ENCODE results near the gene SDR39U1.

SDR39U1 gene

DNA sequence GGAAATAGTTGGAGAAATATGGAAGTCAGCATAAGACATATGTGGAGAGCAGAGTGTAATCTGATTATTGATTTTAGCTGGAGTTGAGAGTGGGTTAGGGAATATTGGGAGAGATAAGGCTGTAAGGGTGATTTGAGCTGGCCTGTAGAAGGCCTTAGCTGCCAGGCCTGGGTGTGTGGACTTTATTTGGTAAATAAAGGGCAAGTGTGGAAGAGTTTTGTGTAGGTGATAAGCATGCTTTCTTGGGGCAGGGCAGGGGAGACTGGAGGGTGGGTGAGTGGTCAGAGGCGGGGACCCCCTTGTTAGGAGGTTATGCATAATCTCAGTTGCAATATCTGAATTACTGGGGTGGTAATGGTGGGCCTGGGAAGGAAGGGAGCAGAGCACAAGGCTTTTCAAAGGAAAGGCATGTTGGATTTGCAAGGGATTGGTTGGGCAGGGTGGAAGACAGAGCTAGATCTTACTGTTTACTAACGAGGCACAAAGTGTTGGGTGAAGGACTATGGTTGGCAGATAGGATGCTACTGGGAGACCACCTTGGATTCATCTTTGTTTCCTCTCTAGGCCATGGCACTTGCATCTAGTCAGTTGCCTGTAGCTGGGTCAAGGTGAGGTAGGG is 7.3 kb downstream of the SDR39U1 start:
- H3K27me3 ChIP-seq (ENCODE audit: insufficient read depth, low read length): no peaks in the 10 kb centered on the region
- peaks cover 21% of the 10 kb centered on the region for H3K4me1 ChIP-seq (ENCODE audit: control insufficient read depth, insufficient read depth, low read length, unreplicated experiment)
- no peak overlapping the region for H3K4me3 ChIP-seq (ENCODE audit: low read depth, low read length)
- H3K36me3 ChIP-seq (ENCODE audit: insufficient read depth, low read length): peaks cover 23% of the 10 kb centered on the region
- H3K79me2 ChIP-seq (ENCODE audit: control insufficient read depth, insufficient read depth, low read length, unreplicated experiment): peaks cover 18% of the 10 kb centered on the region
- H2AFZ ChIP-seq (ENCODE audit: low read length, unreplicated experiment): no peak overlapping the region
- H3K27ac ChIP-seq (ENCODE audit: low read depth, low read length): no peak overlapping the region

DNA sequence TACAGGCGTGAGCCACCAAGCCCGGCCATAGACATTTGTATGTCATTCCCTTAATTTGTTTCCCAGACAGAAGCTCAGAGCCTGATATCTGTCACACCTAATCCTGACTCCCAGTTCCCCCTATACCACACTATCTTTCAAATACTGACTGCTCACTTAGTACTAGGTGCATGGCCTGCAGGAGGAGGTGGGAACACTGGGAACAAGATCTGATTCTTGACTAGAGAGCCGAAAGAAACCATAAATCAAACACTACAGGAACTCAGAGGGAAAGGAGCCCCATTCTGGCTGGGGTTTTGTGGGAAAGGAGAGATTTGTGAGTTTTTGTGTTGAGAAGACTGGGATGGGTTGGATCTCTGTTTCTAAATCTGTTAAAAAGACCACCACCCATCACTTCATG is 7.9 kb downstream of the SDR39U1 start:
- Histone ChIP-seq H3K36me3 (ENCODE audit: insufficient read depth, low read length) (peaks cover 22% of the 10 kb centered on the region), H3K4me3 (ENCODE audit: low read depth, low read length) (no peak overlapping the region), H3K79me2 (ENCODE audit: control insufficient read depth, insufficient read depth, low read length, unreplicated experiment) (peaks cover 20% of the 10 kb centered on the region), H3K27ac (ENCODE audit: low read depth, low read length) (no peak overlapping the region), H3K27me3 (ENCODE audit: insufficient read depth, low read length) (no peaks in the 10 kb centered on the region), H2AFZ (ENCODE audit: low read length, unreplicated experiment) (no peak overlapping the region), H3K4me1 (ENCODE audit: control insufficient read depth, insufficient read depth, low read length, unreplicated experiment) (peaks cover 19% of the 10 kb centered on the region)

GRCh38 chr14:24434036-24434435 is 8.5 kb downstream of the SDR39U1 start:
- H3K36me3 ChIP-seq (ENCODE audit: insufficient read depth, low read length): peaks cover 17% of the 10 kb centered on the region
- H3K4me1 ChIP-seq (ENCODE audit: control insufficient read depth, insufficient read depth, low read length, unreplicated experiment): peaks cover 24% of the 10 kb centered on the region
- no peak overlapping the region for H3K4me3 ChIP-seq (ENCODE audit: low read depth, low read length)
- peaks cover 20% of the 10 kb centered on the region for H3K79me2 ChIP-seq (ENCODE audit: control insufficient read depth, insufficient read depth, low read length, unreplicated experiment)
- no peaks in the 10 kb centered on the region for H3K27me3 ChIP-seq (ENCODE audit: insufficient read depth, low read length)
- H3K27ac ChIP-seq (ENCODE audit: low read depth, low read length): no peak overlapping the region
- H2AFZ ChIP-seq (ENCODE audit: low read length, unreplicated experiment): no peak overlapping the region

DNA sequence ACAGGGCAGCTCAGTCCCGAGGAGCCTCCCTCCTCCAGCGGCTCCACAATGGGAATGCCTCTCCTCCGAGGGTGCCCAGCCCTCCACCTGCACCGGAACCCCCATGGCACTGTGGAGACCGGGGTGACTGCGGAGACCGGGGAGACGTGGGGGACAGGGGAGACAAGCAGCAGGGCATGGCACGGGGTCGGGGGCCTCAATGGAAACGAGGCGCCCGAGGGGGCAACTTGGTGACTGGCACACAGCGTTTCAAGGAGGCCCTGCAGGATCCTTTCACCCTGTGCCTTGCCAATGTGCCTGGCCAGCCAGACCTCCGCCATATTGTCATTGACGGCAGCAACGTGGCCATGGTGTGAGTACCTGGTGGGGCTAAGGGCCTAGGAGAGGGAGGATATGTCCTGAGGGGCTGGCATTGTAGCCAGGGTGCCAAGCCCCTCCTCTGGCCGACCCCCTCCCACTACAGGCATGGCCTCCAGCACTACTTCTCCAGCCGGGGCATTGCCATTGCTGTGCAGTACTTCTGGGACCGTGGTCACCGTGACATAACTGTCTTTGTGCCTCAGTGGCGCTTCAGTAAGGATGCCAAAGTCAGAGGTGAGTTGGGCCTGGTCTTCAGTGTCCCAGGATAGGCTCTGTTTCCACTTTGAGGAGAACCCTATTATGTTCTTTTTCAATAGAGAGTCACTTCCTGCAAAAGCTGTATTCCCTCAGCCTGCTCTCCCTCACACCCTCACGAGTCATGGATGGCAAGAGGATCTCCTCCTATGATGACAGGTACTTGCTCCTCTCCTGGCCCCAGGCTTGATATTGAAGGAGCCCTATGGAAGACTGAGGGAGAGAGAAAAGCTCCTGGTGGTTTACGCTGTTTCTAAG is 10.1 kb downstream of the SDR39U1 start:
- Histone ChIP-seq H3K79me2 (ENCODE audit: control insufficient read depth, insufficient read depth, low read length, unreplicated experiment) (peaks cover 20% of the 10 kb centered on the region), H3K36me3 (ENCODE audit: insufficient read depth, low read length) (peaks cover 5% of the 10 kb centered on the region; the same call in 1 of the 2 replicates), H3K4me3 (ENCODE audit: low read depth, low read length) (peak overlapping the region; percentile 100), H3K4me1 (ENCODE audit: control insufficient read depth, insufficient read depth, low read length, unreplicated experiment) (peaks cover 26% of the 10 kb centered on the region), H3K27me3 (ENCODE audit: insufficient read depth, low read length) (no peaks in the 10 kb centered on the region), H2AFZ (ENCODE audit: low read length, unreplicated experiment) (no peak overlapping the region), H3K27ac (ENCODE audit: low read depth, low read length) (no peak overlapping the region)

DNA sequence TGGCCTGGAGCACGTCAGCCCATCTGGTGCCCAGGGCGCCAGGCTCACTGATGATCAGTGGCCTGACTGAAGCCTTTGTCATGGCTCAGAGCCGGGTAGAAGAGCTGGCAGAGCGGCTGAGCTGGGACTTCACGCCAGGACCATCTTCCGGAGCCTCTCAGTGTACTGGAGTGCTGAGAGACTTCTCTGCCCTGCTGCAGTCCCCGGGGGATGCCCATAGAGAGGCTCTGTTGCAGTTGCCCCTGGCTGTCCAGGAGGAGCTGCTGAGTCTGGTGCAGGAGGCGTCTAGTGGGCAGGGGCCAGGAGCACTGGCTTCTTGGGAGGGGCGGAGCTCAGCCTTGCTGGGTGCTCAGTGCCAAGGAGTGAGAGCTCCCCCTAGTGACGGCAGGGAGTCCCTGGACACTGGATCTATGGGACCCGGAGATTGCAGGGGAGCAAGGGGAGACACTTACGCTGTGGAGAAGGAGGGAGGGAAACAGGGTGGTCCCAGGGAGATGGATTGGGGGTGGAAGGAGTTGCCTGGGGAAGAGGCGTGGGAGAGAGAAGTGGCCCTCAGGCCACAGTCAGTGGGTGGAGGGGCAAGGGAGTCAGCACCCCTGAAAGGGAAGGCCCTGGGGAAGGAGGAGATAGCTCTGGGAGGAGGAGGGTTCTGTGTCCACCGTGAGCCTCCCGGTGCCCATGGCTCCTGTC is 10.9 kb downstream of the SDR39U1 start:
- H3K36me3 ChIP-seq (ENCODE audit: insufficient read depth, low read length): peaks cover 5% of the 10 kb centered on the region; the same call in 1 of the 2 replicates
- H3K27me3 ChIP-seq (ENCODE audit: insufficient read depth, low read length): no peaks in the 10 kb centered on the region
- H3K4me3 ChIP-seq (ENCODE audit: low read depth, low read length): peak overlapping the region; percentile 100
- peak overlapping the region; percentile 97 for H3K27ac ChIP-seq (ENCODE audit: low read depth, low read length)
- peaks cover 30% of the 10 kb centered on the region for H3K4me1 ChIP-seq (ENCODE audit: control insufficient read depth, insufficient read depth, low read length, unreplicated experiment)
- H2AFZ ChIP-seq (ENCODE audit: low read length, unreplicated experiment): no peak overlapping the region
- H3K79me2 ChIP-seq (ENCODE audit: control insufficient read depth, insufficient read depth, low read length, unreplicated experiment): peaks cover 20% of the 10 kb centered on the region

- Histone ChIP-seq H3K79me2 (ENCODE audit: control insufficient read depth, insufficient read depth, low read length, unreplicated experiment) (peaks cover 20% of the 10 kb centered on the region), H3K27me3 (ENCODE audit: insufficient read depth, low read length) (no peaks in the 10 kb centered on the region), H3K27ac (ENCODE audit: low read depth, low read length) (peak overlapping the region; percentile 97), H3K36me3 (ENCODE audit: insufficient read depth, low read length) (peaks cover 5% of the 10 kb centered on the region; the same call in 1 of the 2 replicates), H3K4me1 (ENCODE audit: control insufficient read depth, insufficient read depth, low read length, unreplicated experiment) (peaks cover 35% of the 10 kb centered on the region), H2AFZ (ENCODE audit: low read length, unreplicated experiment) (no peak overlapping the region), H3K4me3 (ENCODE audit: low read depth, low read length) (peak overlapping the region; percentile 100)
Measured at GRCh38 chr14:24430682-24431568, 11.7 kb downstream of the SDR39U1 start.

DNA sequence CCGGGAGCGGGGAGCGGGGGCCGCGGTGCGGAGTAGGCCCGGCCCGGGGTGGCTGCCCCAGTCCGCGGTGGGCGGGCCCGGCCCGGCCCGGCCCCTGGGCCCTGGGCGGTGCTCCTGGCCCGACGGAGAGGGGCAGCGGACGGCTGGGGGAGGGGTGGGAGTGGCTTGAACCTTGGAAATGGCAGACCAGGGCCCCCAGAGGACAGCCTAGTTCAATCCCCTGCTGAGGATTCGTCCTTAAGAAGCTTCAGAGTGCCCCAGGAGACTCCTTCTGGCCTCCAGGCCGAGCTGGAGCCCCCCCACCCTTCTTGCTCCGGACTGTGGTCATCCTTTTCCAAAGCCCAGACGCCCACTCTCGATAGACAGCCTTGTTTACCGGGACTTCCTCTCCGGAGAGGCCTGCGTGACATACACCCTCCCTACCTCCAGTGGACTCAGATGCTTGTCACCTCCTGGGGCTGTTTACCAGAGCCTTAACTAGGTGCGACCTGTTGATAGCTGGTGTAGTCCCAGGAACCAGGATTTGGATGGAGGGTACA is 12.4 kb downstream of the SDR39U1 start:
- H2AFZ ChIP-seq (ENCODE audit: low read length, unreplicated experiment): peak overlapping the region; percentile 22
- H3K27me3 ChIP-seq (ENCODE audit: insufficient read depth, low read length): no peaks in the 10 kb centered on the region
- peak overlapping the region; percentile 97 for H3K27ac ChIP-seq (ENCODE audit: low read depth, low read length)
- H3K79me2 ChIP-seq (ENCODE audit: control insufficient read depth, insufficient read depth, low read length, unreplicated experiment): peaks cover 20% of the 10 kb centered on the region
- peaks cover 41% of the 10 kb centered on the region for H3K4me1 ChIP-seq (ENCODE audit: control insufficient read depth, insufficient read depth, low read length, unreplicated experiment)
- H3K4me3 ChIP-seq (ENCODE audit: low read depth, low read length): peak overlapping the region; percentile 100
- H3K36me3 ChIP-seq (ENCODE audit: insufficient read depth, low read length): peaks cover 5% of the 10 kb centered on the region; the same call in 1 of the 2 replicates

GRCh38 chr14:24429395-24430142 is 13.0 kb downstream of the SDR39U1 start, which contains the start of the genes CBLN3 and KHNYN:
CBLN3 (minus strand) TSS chr14:24429668; CDS start chr14:24429054, 614 bp downstream.
KHNYN (plus strand) TSS chr14:24429954; CDS start chr14:24430731, 777 bp downstream.
- Histone ChIP-seq H3K4me1 (ENCODE audit: control insufficient read depth, insufficient read depth, low read length, unreplicated experiment) (peaks cover 48% of the 10 kb centered on the region), H3K79me2 (ENCODE audit: control insufficient read depth, insufficient read depth, low read length, unreplicated experiment) (peaks cover 20% of the 10 kb centered on the region), H2AFZ (ENCODE audit: low read length, unreplicated experiment) (peak within 1 kb of the TSS; percentile 86), H3K4me3 (ENCODE audit: low read depth, low read length) (peak within 1 kb of the TSS; percentile 100), H3K27ac (ENCODE audit: low read depth, low read length) (peak within 1 kb of the TSS; percentile 97), H3K27me3 (ENCODE audit: insufficient read depth, low read length) (no peaks in the 10 kb centered on the region), H3K36me3 (ENCODE audit: insufficient read depth, low read length) (peaks cover 5% of the 10 kb centered on the region; the same call in 1 of the 2 replicates)
